ENCODE results near the gene TLE6.

DNA sequence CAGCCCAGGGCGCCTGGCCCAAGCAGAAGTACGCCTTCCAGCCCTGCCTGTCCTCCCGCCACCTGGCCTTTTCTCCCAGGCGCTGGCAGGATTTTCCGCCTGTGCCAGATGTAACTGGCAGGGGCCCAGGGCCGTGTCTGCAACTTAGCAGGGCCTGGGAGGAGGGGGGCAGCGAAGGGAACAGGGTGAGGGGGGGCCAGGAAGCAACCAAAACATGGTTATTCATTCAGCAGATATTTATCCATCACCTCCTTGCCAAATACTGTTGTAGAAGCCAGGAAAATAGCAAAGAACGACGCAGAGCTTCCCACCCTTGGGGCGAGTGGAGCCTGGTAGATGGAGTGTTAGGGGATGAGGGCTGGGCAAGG, 5.6 kb downstream of the TLE6 start:
- TF ChIP-seq, protein P1, sequence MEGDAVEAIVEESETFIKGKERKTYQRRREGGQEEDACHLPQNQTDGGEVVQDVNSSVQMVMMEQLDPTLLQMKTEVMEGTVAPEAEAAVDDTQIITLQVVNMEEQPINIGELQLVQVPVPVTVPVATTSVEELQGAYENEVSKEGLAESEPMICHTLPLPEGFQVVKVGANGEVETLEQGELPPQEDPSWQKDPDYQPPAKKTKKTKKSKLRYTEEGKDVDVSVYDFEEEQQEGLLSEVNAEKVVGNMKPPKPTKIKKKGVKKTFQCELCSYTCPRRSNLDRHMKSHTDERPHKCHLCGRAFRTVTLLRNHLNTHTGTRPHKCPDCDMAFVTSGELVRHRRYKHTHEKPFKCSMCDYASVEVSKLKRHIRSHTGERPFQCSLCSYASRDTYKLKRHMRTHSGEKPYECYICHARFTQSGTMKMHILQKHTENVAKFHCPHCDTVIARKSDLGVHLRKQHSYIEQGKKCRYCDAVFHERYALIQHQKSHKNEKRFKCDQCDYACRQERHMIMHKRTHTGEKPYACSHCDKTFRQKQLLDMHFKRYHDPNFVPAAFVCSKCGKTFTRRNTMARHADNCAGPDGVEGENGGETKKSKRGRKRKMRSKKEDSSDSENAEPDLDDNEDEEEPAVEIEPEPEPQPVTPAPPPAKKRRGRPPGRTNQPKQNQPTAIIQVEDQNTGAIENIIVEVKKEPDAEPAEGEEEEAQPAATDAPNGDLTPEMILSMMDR (conservative IDR thresholded peaks at IDR 0.05), result no peak
- no peak for TF ChIP-seq EZH2 (IDR thresholded peaks at IDR 0.05; ENCODE audit: low read depth)

All from PC-9 (cell line).